Activated CD4-positive, CD25-positive, alpha-beta regulatory T cell (primary cell): ENCODE measurements around the gene SHMT2.

Experiments used
- DNase-seq, 4 experiments: peaks; one replicate each; lab custom pipeline; 2025; lab: John Stamatoyannopoulos, UW

SHMT2 gene

GRCh38 chr12:57198329-57198728, 31.2 kb upstream of the SHMT2 start:
- DNase-seq = no peak

GRCh38 chr12:57199191-57199590, 30.3 kb upstream of the SHMT2 start:
- DNase-seq = no peak

GRCh38 chr12:57200497-57200896, 29.0 kb upstream of the SHMT2 start:
- no peak for DNase-seq

- no peak for DNase-seq
Observed at GRCh38 chr12:57201219-57201618, 28.3 kb upstream of the SHMT2 start.

GRCh38 chr12:57201631-57202030, 27.9 kb upstream of the SHMT2 start:
- no peak for DNase-seq

GRCh38 chr12:57202321-57202720, 27.2 kb upstream of the SHMT2 start:
- no peak for DNase-seq

GRCh38 chr12:57203201-57203600, 26.3 kb upstream of the SHMT2 start:
- no peak for DNase-seq

- DNase-seq = no peak
Observed at GRCh38 chr12:57203791-57204190, 25.7 kb upstream of the SHMT2 start.

- DNase-seq = no peak
Observed at GRCh38 chr12:57204454-57204853, 25.1 kb upstream of the SHMT2 start.

- no peak for DNase-seq
Observed at GRCh38 chr12:57205186-57205585, 24.3 kb upstream of the SHMT2 start.

GRCh38 chr12:57205931-57206330, 23.6 kb upstream of the SHMT2 start:
- no peak for DNase-seq

GRCh38 chr12:57207731-57208630, 21.5 kb upstream of the SHMT2 start:
- DNase-seq = no peak

- no peak for DNase-seq
Observed at GRCh38 chr12:57208631-57209282, 20.8 kb upstream of the SHMT2 start.

- no peak for DNase-seq
Observed at GRCh38 chr12:57209916-57210315, 19.6 kb upstream of the SHMT2 start.

- no peak for DNase-seq
Observed at GRCh38 chr12:57210461-57210860, 19.1 kb upstream of the SHMT2 start.

- DNase-seq = no peak
Observed at GRCh38 chr12:57210926-57211692, 18.4 kb upstream of the SHMT2 start.

GRCh38 chr12:57211791-57212700, 17.5 kb upstream of the SHMT2 start:
- DNase-seq = no peak

GRCh38 chr12:57212701-57213057, 16.8 kb upstream of the SHMT2 start:
- DNase-seq = no peak

GRCh38 chr12:57213058-57213715, 16.3 kb upstream of the SHMT2 start:
- peak; percentile 66 to 77 (median 69) for DNase-seq

GRCh38 chr12:57213763-57214397, 15.6 kb upstream of the SHMT2 start:
- no peak for DNase-seq

GRCh38 chr12:57214398-57214781, 15.1 kb upstream of the SHMT2 start:
- DNase-seq = peak; percentile 36 to 46 (median 40)
